T-cell (primary cell): Measurements from ENCODE around the gene FBXW12. TPM values are rescaled to one million over a fixed set of nuclear protein-coding genes. Genes with fewer than 3 reads are reported as not detected.

ENCODE experiments used
- ATAC-seq, 4 experiments: fragments of 200-7000 bp in 3 of 4; fragments of 150-1000 bp in 1 of 4; cut with Tn5 transposase; replicated peaks in 1 of 4; 1 replicate in 3 of 4; 2 replicates in 1 of 4; pipeline ENCODE4 v1.10.0; 2021; ENCODE audit warnings: moderate library complexity in 3 of 4, mild to moderate bottlenecking in 2 of 4, moderate number of reproducible peaks in 1 of 4
- CTCF ChIA-PET, 2 donors: fragments of 300-600 bp; sonication (Branson Sonifier 250); formaldehyde crosslinking; loops; one replicate each; lab custom pipeline; 2022; ENCODE audit warnings: antibody characterized with exemption in 2 of 2; lab: Charles Lee
- POLR2A ChIA-PET, 2 donors: fragments of 300-600 bp; sonication (Branson Sonifier 250); formaldehyde crosslinking; loops; one replicate each; lab custom pipeline; 2022; ENCODE audit warnings: antibody characterized with exemption in 2 of 2; lab: Charles Lee
- DNase-seq, 35 experiments: peaks; one replicate each; pipeline versions ENCODE4 v3.0.0 to v3.0.0-alpha.2; 2013 to 2023
- H3K27ac ChIP-seq: one replicate; pipeline ENCODE4 v1.5.1; 2013; ENCODE audit warnings: low read length
- H3K27me3 ChIP-seq, 2 experiments: replicated peaks in 1 of 2; 1 replicate in 1 of 2; 2 replicates in 1 of 2; pipeline versions ENCODE4 v1.6.1 to v1.7.0; 2013; ENCODE audit warnings: low read length in 1 of 2, mixed read lengths in 1 of 2; ENCODE audit not compliant: control insufficient read depth in 2 of 2, insufficient read depth in 2 of 2; ENCODE audit errors: extremely low read depth in 1 of 2
- H3K36me3 ChIP-seq, 2 donors: 1 replicate in 1 of 2; 2 replicates in 1 of 2; pipeline versions ENCODE4 v1.6.1 to v1.7.0; 2013; ENCODE audit warnings: low read length in 1 of 2; ENCODE audit not compliant: control insufficient read depth in 2 of 2, insufficient read depth in 1 of 2; ENCODE audit errors: extremely low read depth in 1 of 2
- H3K4me1 ChIP-seq, 2 experiments: 1 replicate in 1 of 2; 2 replicates in 1 of 2; pipeline versions ENCODE4 v1.6.1 to v1.7.0; 2013; ENCODE audit warnings: low read length in 2 of 2, mixed read lengths in 1 of 2; ENCODE audit not compliant: insufficient read depth in 2 of 2, control insufficient read depth in 1 of 2; ENCODE audit errors: extremely low read depth in 1 of 2
- H3K4me3 ChIP-seq, 2 donors: 1 replicate in 1 of 2; 2 replicates in 1 of 2; pipeline versions ENCODE4 v1.5.1 to v1.7.0; 2013; ENCODE audit warnings: mild to moderate bottlenecking in 2 of 2, low read length in 1 of 2, moderate library complexity in 1 of 2; ENCODE audit not compliant: control insufficient read depth in 1 of 2; ENCODE audit errors: extremely low read depth in 1 of 2
- H3K9me3 ChIP-seq: 2 replicates; pipeline ENCODE4 v1.7.0; 2013
- H3K27ac Mint-ChIP-seq, 2 donors: one replicate each; pipeline ENCODE4 v1.8.0; 2020 to 2021; ENCODE audit warnings: mild to moderate bottlenecking in 2 of 2, mixed read lengths in 2 of 2
- H3K27me3 Mint-ChIP-seq, 2 donors: one replicate each; pipeline ENCODE4 v1.8.0; 2021 to 2022; ENCODE audit warnings: mixed read lengths in 2 of 2
- H3K36me3 Mint-ChIP-seq: one replicate; pipeline ENCODE4 v1.8.0; 2021; ENCODE audit warnings: mixed read lengths
- H3K4me1 Mint-ChIP-seq, 3 donors: one replicate each; pipeline ENCODE4 v1.8.0; 2020 to 2022; ENCODE audit warnings: mixed read lengths in 3 of 3, mild to moderate bottlenecking in 1 of 3
- H3K4me3 Mint-ChIP-seq, 3 donors: one replicate each; pipeline ENCODE4 v1.8.0; 2020 to 2022; ENCODE audit warnings: mild to moderate bottlenecking in 3 of 3, mixed read lengths in 3 of 3, moderate library complexity in 3 of 3
- H3K9me3 Mint-ChIP-seq, 3 donors: one replicate each; pipeline ENCODE4 v1.8.0; 2020 to 2022; ENCODE audit warnings: mixed read lengths in 3 of 3
- WGBS: methylation state at CpG from one replicate; pipeline ENCODE4 v1.1.5; 2013; ENCODE audit warnings: missing lambda C conversion rate; ENCODE audit not compliant: insufficient coverage; 5-methylcytosine and 5-hydroxymethylcytosine counted together
- total RNA-seq, 35 experiments: library from RNA in 6 of 35; stranded (reverse) in 6 of 35; fragments of 120-200 nt in 1 of 35; gene quantifications; one replicate each; pipeline versions ENCODE4 v1.2.1 to v1.2.4 and lab custom pipeline; 2013 to 2026

The FBXW12 gene
- total RNA-seq, 5 donors from 2014 or later (not counting 1 experiment from before 2014, with no cell fraction given), result not detected

GRCh38 chr3:48439820-48440589 is 68.0 kb downstream of the FBXW12 start, which contains the start of the genes CCDC51 and TMA7:
Gene CCDC51, minus strand, starts transcription at chr3:48440119. Its CDS starts 4,991 bp downstream, at chr3:48435128.
Gene TMA7, plus strand, starts transcription at chr3:48440257. Its CDS starts 40 bp downstream, at chr3:48440297.
- POLR2A ChIA-PET, result interaction anchor here (0.5 to 1.9 kb wide), 8 partner anchors 14 to 250 kb away, joined by 3 to 10 read pairs (median 4); partner anchors contain the start of gene PFKFB4 (in 1 of the 2)
- peak; percentile 94 to 97 (median 95) for ATAC-seq
- Mint-ChIP-seq H3K4me3 (peak within 1 kb of the TSS; percentile 81 to 96 (median 89)), H3K4me1 (peaks cover 28 to 40% (median 37%) of the 10 kb centered on the region in 3 donors), H3K27ac (peak within 1 kb of the TSS; percentile 98 to 99), H3K27me3 (no peaks in the 10 kb centered on the region), H3K36me3 (peaks cover 10% of the 10 kb centered on the region), H3K9me3 (no peaks in the 10 kb centered on the region)
- peaks cover 12 to 49% of the 10 kb centered on the region in 2 experiments for H3K4me1 ChIP-seq
- CTCF ChIA-PET, result interaction anchor here (0.7 to 2.1 kb wide), 10 partner anchors 18 to 352 kb away, joined by 3 to 16 read pairs (median 5); partner anchors contain the start of gene PFKFB4 (in 1 of the 2)
- H3K36me3 ChIP-seq, result peaks cover 5 to 34% of the 10 kb centered on the region in 2 donors
- WGBS, result under 1% methylated on average over 54 of the region's 54 CpGs
- peak within 1 kb of the TSS; percentile 93 for H3K27ac ChIP-seq
- H3K27me3 ChIP-seq, result no peaks in the 10 kb centered on the region
- peak; percentile 92 to 99 (median 97) for DNase-seq
- no peaks in the 10 kb centered on the region for H3K9me3 ChIP-seq
- peak within 1 kb of the TSS; percentile 80 to 90 for H3K4me3 ChIP-seq

- peak; percentile 2 to 6 (median 4) for ATAC-seq
- DNase-seq, result peak in 2 of 35 experiments; percentile 15 to 47
- H3K27ac Mint-ChIP-seq, result peak overlapping the region; percentile 98 to 99
Observed at GRCh38 chr3:48440590-48440958, 68.6 kb downstream of the FBXW12 start.

DNA sequence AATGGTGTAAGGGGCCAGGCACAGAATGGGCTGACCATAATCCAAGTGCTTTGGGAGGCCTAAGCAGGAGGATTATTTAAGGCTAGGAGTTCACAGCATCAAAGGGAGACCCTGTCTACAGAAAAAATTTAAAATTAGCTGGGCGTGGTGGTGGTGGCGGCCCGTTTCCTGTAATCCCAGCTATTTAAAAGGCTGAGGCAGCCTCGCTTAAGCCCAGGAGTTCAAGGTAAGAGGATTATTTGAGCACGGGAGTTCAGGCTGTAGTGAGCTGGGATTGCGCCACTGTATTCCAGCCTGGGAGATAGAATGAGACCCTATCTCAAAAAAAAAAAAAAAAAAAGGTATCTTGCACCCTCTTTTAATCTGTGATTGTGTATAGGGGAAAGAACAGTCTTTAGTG is 69.9 kb downstream of the FBXW12 start:
- peak overlapping the region; percentile 98 to 99 for H3K27ac Mint-ChIP-seq
- H3K4me1 Mint-ChIP-seq, result peaks cover 38 to 53% (median 47%) of the 10 kb centered on the region in 3 donors
- ATAC-seq, result no peak
- H3K36me3 Mint-ChIP-seq, result peaks cover 10% of the 10 kb centered on the region
- no peak for DNase-seq
- Histone ChIP-seq H3K36me3 (peaks cover 5 to 34% of the 10 kb centered on the region in 2 donors), H3K27ac (peak overlapping the region; percentile 93), H3K4me1 (peaks cover 20 to 46% of the 10 kb centered on the region in 2 experiments), H3K27me3 (no peaks in the 10 kb centered on the region), H3K4me3 (peak overlapping the region in 1 of 2 donors; percentile 90), H3K9me3 (no peaks in the 10 kb centered on the region)
- no peaks in the 10 kb centered on the region for H3K9me3 Mint-ChIP-seq
- CTCF ChIA-PET, result interaction anchor here in 1 of 2 donors (0.7 kb wide), 1 partner anchor 40 kb away, joined by 5 read pairs; no protein-coding TSS in a partner anchor
- POLR2A ChIA-PET, result interaction anchor here (0.7 kb wide), 3 partner anchors 116 to 1440 kb away, joined by 4 to 16 read pairs (median 6); no protein-coding TSS in a partner anchor
- 74% methylated on average over 3 of the region's 6 CpGs for WGBS
- no peaks in the 10 kb centered on the region for H3K27me3 Mint-ChIP-seq
- H3K4me3 Mint-ChIP-seq, result peak overlapping the region; percentile 81 to 96 (median 89)

More at GRCh38 chr3:48440590-48440958, 68.6 kb downstream of the FBXW12 start:
- peaks cover 10% of the 10 kb centered on the region for H3K36me3 Mint-ChIP-seq
- peaks cover 28 to 42% (median 36%) of the 10 kb centered on the region in 3 donors for H3K4me1 Mint-ChIP-seq
- POLR2A ChIA-PET, result interaction anchor here (0.7 to 1.9 kb wide), 3 partner anchors 26 to 172 kb away, joined by 3 to 10 read pairs (median 4); no protein-coding TSS in a partner anchor
- no peaks in the 10 kb centered on the region for H3K27me3 ChIP-seq
- H3K27me3 Mint-ChIP-seq, result no peaks in the 10 kb centered on the region
- H3K4me3 ChIP-seq, result peak overlapping the region; percentile 80 to 90
- H3K4me1 ChIP-seq, result peaks cover 12 to 47% of the 10 kb centered on the region in 2 experiments
- under 1% methylated on average over 18 of the region's 21 CpGs for WGBS
- no peaks in the 10 kb centered on the region for H3K9me3 ChIP-seq
- CTCF ChIA-PET, result interaction anchor here (1.2 to 2.1 kb wide), 4 partner anchors 40 to 172 kb away, joined by 5 to 16 read pairs (median 6); partner anchors contain the start of gene PFKFB4 (in 1 of the 2)
- H3K9me3 Mint-ChIP-seq, result no peaks in the 10 kb centered on the region
- peak overlapping the region; percentile 81 to 96 (median 89) for H3K4me3 Mint-ChIP-seq
- H3K27ac ChIP-seq, result peak overlapping the region; percentile 93
- peaks cover 5 to 34% of the 10 kb centered on the region in 2 donors for H3K36me3 ChIP-seq

Other genes with a start within 250 kb of the FBXW12 start
- 1 to 10 TPM in 1 of 5 donors, under 1 TPM in 4; 0.28 to 1.1 (median 0.44) TPM for gene CDC25A, start 183.8 kb upstream of the FBXW12 start, total RNA-seq
- not detected for gene CAMP, start 148.7 kb upstream of the FBXW12 start, total RNA-seq
- 10 to 100 TPM; 34.4 to 47.6 (median 44.2) TPM for gene ZNF589, start 131.1 kb upstream of the FBXW12 start, total RNA-seq
- 10 to 100 TPM; 15.2 to 38.0 (median 31.8) TPM for gene NME6, start 70.9 kb upstream of the FBXW12 start, total RNA-seq
- gene SPINK8, start 38.6 kb upstream of the FBXW12 start, total RNA-seq, result not detected
- gene PLXNB1, start 57.9 kb downstream of the FBXW12 start, total RNA-seq, result 1 to 10 TPM; 2.5 to 6.9 (median 5.9) TPM
- gene CCDC51, start 67.9 kb downstream of the FBXW12 start, total RNA-seq, result 1 to 10 TPM; 5.0 to 7.9 (median 6.4) TPM
- gene TMA7, start 68.0 kb downstream of the FBXW12 start, total RNA-seq, result 100 to 1,000 TPM; 216 to 245 (median 229) TPM
- gene ATRIP, start 74.5 kb downstream of the FBXW12 start, total RNA-seq, result 10 to 100 TPM in 3 of 5 donors, 1 to 10 TPM in 2; 7.8 to 14.9 (median 12.8) TPM
- 100 to 1,000 TPM; 156 to 258 (median 217) TPM for gene SHISA5, start 132.0 kb downstream of the FBXW12 start, total RNA-seq
- gene PFKFB4, start 184.6 kb downstream of the FBXW12 start, total RNA-seq, result 1 to 10 TPM; 1.8 to 4.2 (median 2.4) TPM
- under 1 TPM in 1 of 5 donors, not detected in 4; 0.16 TPM for gene UCN2, start 191.6 kb downstream of the FBXW12 start, total RNA-seq
- gene COL7A1, start 223.1 kb downstream of the FBXW12 start, total RNA-seq, result 1 to 10 TPM in 3 of 5 donors, under 1 TPM in 2; 0.33 to 2.3 (median 1.3) TPM
- gene UQCRC1, start 237.4 kb downstream of the FBXW12 start, total RNA-seq, result 100 to 1,000 TPM in 2 of 5 donors, 10 to 100 TPM in 3; 93.0 to 109 (median 98.4) TPM
- gene TMEM89, start 249.6 kb downstream of the FBXW12 start, total RNA-seq, result under 1 TPM in 1 of 5 donors, not detected in 4; 0.39 TPM